B cell (primary cell): ENCODE results near the gene ERC2. TPM values are rescaled to one million over a fixed set of nuclear protein-coding genes. Genes with fewer than 3 reads are reported as not detected.

Experiments used
- ATAC-seq: fragments of 200-7000 bp; cut with Tn5 transposase; one replicate; pipeline ENCODE4 v1.10.0; 2021; ENCODE audit warnings: low read depth, mild to moderate bottlenecking, moderate number of reproducible peaks, moderate library complexity
- CTCF ChIA-PET: fragments of 350-600 bp; sonication (Branson Sonifier 250); formaldehyde crosslinking; loops from one replicate; lab custom pipeline; 2021; ENCODE audit warnings: antibody characterized with exemption, inconsistent platforms; lab: Charles Lee
- POLR2A ChIA-PET: fragments of 350-600 bp; sonication (Branson Sonifier 250); formaldehyde crosslinking; loops from one replicate; lab custom pipeline; 2021; ENCODE audit warnings: antibody characterized with exemption; lab: Charles Lee
- DNase-seq: peaks from one replicate; pipeline ENCODE4 v3.0.0; 2013
- H2AFZ ChIP-seq: 2 replicates; pipeline ENCODE4 v1.6.1; 2012; ENCODE audit warnings: mild to moderate bottlenecking, low read depth, low read length; ENCODE audit not compliant: insufficient read depth, poor library complexity, severe bottlenecking
- H3K27ac ChIP-seq, 2 donors: 1 replicate in 1 of 2; 2 replicates in 1 of 2; pipeline ENCODE4 v1.5.1; 2012 to 2013; ENCODE audit warnings: low read length in 2 of 2, mild to moderate bottlenecking in 2 of 2, moderate library complexity in 1 of 2
- H3K27me3 ChIP-seq, 4 experiments: fragments of 200-600 bp in 1 of 4; sonication (generic) in 1 of 4; replicated peaks in 1 of 4; 1 replicate in 2 of 4; 2 replicates in 2 of 4; pipeline versions ENCODE4 v1.6.1 to v1.7.0; 2013 to 2016; ENCODE audit warnings: low read length in 3 of 4, mild to moderate bottlenecking in 2 of 4, mixed read lengths in 1 of 4, moderate library complexity in 1 of 4; ENCODE audit not compliant: insufficient read depth in 4 of 4, control insufficient read depth in 3 of 4; ENCODE audit errors: control extremely low read depth in 1 of 4
- H3K36me3 ChIP-seq, 2 experiments: replicated peaks in 1 of 2; 1 replicate in 1 of 2; 2 replicates in 1 of 2; pipeline versions ENCODE4 v1.6.1 to v1.7.1; 2013; ENCODE audit warnings: low read length in 1 of 2; ENCODE audit not compliant: insufficient read depth in 2 of 2, control insufficient read depth in 1 of 2; ENCODE audit errors: control extremely low read depth in 1 of 2, extremely low read depth in 1 of 2
- H3K4me1 ChIP-seq, 2 donors: fragments of 200-600 bp in 1 of 2; sonication (generic) in 1 of 2; 1 replicate in 1 of 2; 2 replicates in 1 of 2; pipeline versions ENCODE4 v1.5.1 to v1.6.1; 2013 to 2017; ENCODE audit warnings: low read length in 2 of 2; ENCODE audit not compliant: control insufficient read depth in 2 of 2, insufficient read depth in 2 of 2
- H3K4me2 ChIP-seq: replicated peaks from 2 replicates; pipeline ENCODE3; 2012; ENCODE audit warnings: mild to moderate bottlenecking, low read depth, low read length; ENCODE audit not compliant: poor library complexity, severe bottlenecking
- H3K4me3 ChIP-seq, 5 experiments: fragments of 200-600 bp in 1 of 5; sonication (generic) in 1 of 5; 1 replicate in 3 of 5; 2 replicates in 2 of 5; pipeline versions ENCODE4 v1.5.1 to v1.7.0; 2011 to 2016; ENCODE audit warnings: low read length in 4 of 5, mild to moderate bottlenecking in 4 of 5, low read depth in 2 of 5, control low read depth in 1 of 5, moderate library complexity in 1 of 5; ENCODE audit not compliant: insufficient read depth in 1 of 5; ENCODE audit errors: control extremely low read depth in 1 of 5, extremely low read depth in 1 of 5
- H3K79me2 ChIP-seq: fragments of 200-600 bp; sonication (generic); one replicate; pipeline ENCODE4 v1.6.0; 2016; ENCODE audit warnings: low read length; ENCODE audit not compliant: control insufficient read depth, insufficient read depth
- H3K9ac ChIP-seq: fragments of 200-600 bp; sonication (generic); 2 replicates; pipeline ENCODE4 v1.6.1; 2017; ENCODE audit warnings: mild to moderate bottlenecking, low read length, moderate library complexity
- H3K9me3 ChIP-seq, 3 donors: one replicate each; pipeline versions ENCODE4 v1.6.1 to v1.7.1; 2013; ENCODE audit warnings: low read length in 2 of 3; ENCODE audit not compliant: control insufficient read depth in 2 of 3, insufficient read depth in 1 of 3; ENCODE audit errors: control extremely low read depth in 1 of 3
- H4K20me1 ChIP-seq: 2 replicates; pipeline ENCODE4 v1.6.0; 2012; ENCODE audit warnings: mild to moderate bottlenecking, low read length; ENCODE audit not compliant: insufficient read depth, control insufficient read depth, poor library complexity, severe bottlenecking
- H3K27ac Mint-ChIP-seq: one replicate; pipeline ENCODE4 v1.8.0; 2021; ENCODE audit warnings: mixed read lengths
- H3K27me3 Mint-ChIP-seq: one replicate; pipeline ENCODE4 v1.8.0; 2021; ENCODE audit warnings: mixed read lengths
- H3K4me1 Mint-ChIP-seq: one replicate; pipeline ENCODE4 v1.8.0; 2021; ENCODE audit warnings: mixed read lengths
- H3K4me3 Mint-ChIP-seq: one replicate; pipeline ENCODE4 v1.8.0; 2021; ENCODE audit warnings: mixed read lengths
- H3K9me3 Mint-ChIP-seq: one replicate; pipeline ENCODE4 v1.8.0; 2022; ENCODE audit warnings: mixed read lengths; ENCODE audit not compliant: insufficient read depth
- CTCF ChIP-seq: fragments of 200-600 bp; IDR thresholded peaks from one replicate; pipeline ENCODE4 v1.8.0; 2022; ENCODE audit warnings: antibody characterized with exemption, mild to moderate bottlenecking
- EZH2 ChIP-seq: IDR thresholded peaks from 2 replicates; pipeline ENCODE4 v1.6.1; 2012; ENCODE audit warnings: borderline replicate concordance, low read depth, mild to moderate bottlenecking, moderate library complexity, low read length; ENCODE audit not compliant: insufficient read depth, poor library complexity, severe bottlenecking
- WGBS: methylation state at CpG from one replicate; pipeline ENCODE4 v1.1.5; 2013; ENCODE audit warnings: missing lambda C conversion rate; ENCODE audit not compliant: insufficient coverage; 5-methylcytosine and 5-hydroxymethylcytosine counted together
- intact Hi-C: fragments of 100-400 bp; cut with micrococcal nuclease; formaldehyde crosslinking; loops from one replicate; pipeline ENCODE4 v1.10.0; 2022
- polyA plus RNA-seq: library from polyadenylated mRNA; depleted of rRNA; stranded (reverse); fragments of >200 nt; gene quantifications from 2 replicates; pipeline ENCODE4 v1.2.3, GENCODE V29; 2012
- total RNA-seq, 2 donors: library from RNA; stranded (reverse); fragments of 120-200 nt in 1 of 2; gene quantifications; 1 replicate in 1 of 2; 2 replicates in 1 of 2; pipeline versions ENCODE4 v1.2.3 to v1.2.4, GENCODE V29; 2013 to 2022

The ERC2 gene
- total and polyA plus RNA-seq, 2 donors (not counting 1 experiment from before 2014, with no cell fraction given), result not detected

GRCh38 chr3:56484122-56484521, 15.9 kb upstream of the ERC2 start:
- TF ChIP-seq EZH2, result no peak
- TF ChIP-seq CTCF, result no peak
- Histone ChIP-seq H3K4me2 (no peak overlapping the region), H3K36me3 (no peaks in the 10 kb centered on the region), H3K4me3 (no peak overlapping the region), H3K27ac (no peak overlapping the region), H3K9me3 (no peaks in the 10 kb centered on the region), H2AFZ (no peak overlapping the region), H3K79me2 (no peaks in the 10 kb centered on the region), H3K9ac (no peak overlapping the region), H3K27me3 (no peaks in the 10 kb centered on the region), H4K20me1 (no peaks in the 10 kb centered on the region), H3K4me1 (no peaks in the 10 kb centered on the region)
- Mint-ChIP-seq H3K4me3 (no peak overlapping the region), H3K9me3 (no peaks in the 10 kb centered on the region), H3K27ac (no peak overlapping the region), H3K27me3 (peaks cover 15% of the 10 kb centered on the region), H3K4me1 (no peaks in the 10 kb centered on the region)
- no peak for ATAC-seq
- CTCF ChIA-PET, result interaction anchor here (0.7 to 2.8 kb wide), 2 partner anchors 11 to 914 kb away, joined by 3 to 11 read pairs; no protein-coding TSS in a partner anchor
- 100% methylated on average over 1 of the region's 4 CpGs for WGBS
- intact Hi-C loops, result no loop called here
- POLR2A ChIA-PET, result no interaction called here
- DNase-seq, result no peak

GRCh38 chr3:56477646-56478045, 9.4 kb upstream of the ERC2 start:
- ATAC-seq, result no peak
- Histone ChIP-seq H3K36me3 (no peaks in the 10 kb centered on the region), H3K9me3 (no peaks in the 10 kb centered on the region), H3K79me2 (no peaks in the 10 kb centered on the region), H4K20me1 (no peaks in the 10 kb centered on the region), H2AFZ (no peak overlapping the region), H3K27ac (no peak overlapping the region), H3K4me2 (no peak overlapping the region), H3K27me3 (peaks cover 0 to 7% (median 0%) of the 10 kb centered on the region in 4 experiments), H3K9ac (no peak overlapping the region), H3K4me1 (no peaks in the 10 kb centered on the region), H3K4me3 (no peak overlapping the region)
- no peaks in the 10 kb centered on the region for H3K9me3 Mint-ChIP-seq
- intact Hi-C loops, result no loop called here
- TF ChIP-seq CTCF (no peak), EZH2 (no peak)
- H3K27ac Mint-ChIP-seq, result no peak overlapping the region
- H3K4me3 Mint-ChIP-seq, result no peak overlapping the region
- no peak for DNase-seq
- no peaks in the 10 kb centered on the region for H3K4me1 Mint-ChIP-seq
- POLR2A ChIA-PET, result no interaction called here
- CTCF ChIA-PET, result no interaction called here
- 83% methylated on average over 2 of the region's 3 CpGs for WGBS
- H3K27me3 Mint-ChIP-seq, result peaks cover 36% of the 10 kb centered on the region
